Measurements from ENCODE around the gene LMNA. TPM values are rescaled to one million over a fixed set of nuclear protein-coding genes. Genes with fewer than 3 reads are reported as not detected.

Gene LMNA
- total and polyA plus RNA-seq, 10 of the 15 experiments (the other 5 are each of a cell fraction or from before 2014, with no cell fraction given): 0.42 to 334 (median 81.1) TPM

DNA sequence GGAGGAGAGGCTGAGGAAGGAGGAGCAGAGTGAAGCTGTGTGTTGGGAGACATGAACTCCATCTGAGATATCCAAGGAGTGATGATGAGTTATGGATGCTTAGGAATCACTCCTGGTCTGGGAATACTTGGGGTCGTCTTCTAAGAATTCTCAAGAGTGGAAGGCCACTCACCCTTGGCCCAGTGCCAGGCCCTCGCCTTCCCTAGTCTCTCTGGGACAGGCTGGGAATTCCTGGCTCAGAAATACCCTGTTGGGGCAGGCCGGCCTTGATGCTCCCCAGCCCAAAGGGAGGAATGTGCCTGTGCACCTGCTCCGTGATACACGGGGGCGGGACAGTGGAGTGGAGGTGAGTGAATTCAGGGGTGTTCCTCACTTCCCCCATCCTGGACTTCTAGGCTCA is 12.6 kb upstream of the LMNA start (continued):
- TF ChIP-seq, protein P1, sequence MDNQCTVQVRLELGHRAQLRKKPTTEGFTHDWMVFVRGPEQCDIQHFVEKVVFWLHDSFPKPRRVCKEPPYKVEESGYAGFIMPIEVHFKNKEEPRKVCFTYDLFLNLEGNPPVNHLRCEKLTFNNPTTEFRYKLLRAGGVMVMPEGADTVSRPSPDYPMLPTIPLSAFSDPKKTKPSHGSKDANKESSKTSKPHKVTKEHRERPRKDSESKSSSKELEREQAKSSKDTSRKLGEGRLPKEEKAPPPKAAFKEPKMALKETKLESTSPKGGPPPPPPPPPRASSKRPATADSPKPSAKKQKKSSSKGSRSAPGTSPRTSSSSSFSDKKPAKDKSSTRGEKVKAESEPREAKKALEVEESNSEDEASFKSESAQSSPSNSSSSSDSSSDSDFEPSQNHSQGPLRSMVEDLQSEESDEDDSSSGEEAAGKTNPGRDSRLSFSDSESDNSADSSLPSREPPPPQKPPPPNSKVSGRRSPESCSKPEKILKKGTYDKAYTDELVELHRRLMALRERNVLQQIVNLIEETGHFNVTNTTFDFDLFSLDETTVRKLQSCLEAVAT (IDR thresholded peaks at IDR 0.05): no peak
- TF ChIP-seq STAT1 (conservative IDR thresholded peaks at IDR 0.05) (no peak), RAD21 (IDR thresholded peaks at IDR 0.05; ENCODE audit: insufficient read depth, low read depth, low read length) (no peak), ZNF384 (IDR thresholded peaks at IDR 0.05; ENCODE audit: borderline replicate concordance, low read depth, low read length) (no peak), JUND (IDR thresholded peaks at IDR 0.05; ENCODE audit: low read depth, low read length) (no peak), GATAD2B (conservative IDR thresholded peaks at IDR 0.05; ENCODE audit: low read depth) (no peak)
- TF ChIP-seq, protein P2, sequence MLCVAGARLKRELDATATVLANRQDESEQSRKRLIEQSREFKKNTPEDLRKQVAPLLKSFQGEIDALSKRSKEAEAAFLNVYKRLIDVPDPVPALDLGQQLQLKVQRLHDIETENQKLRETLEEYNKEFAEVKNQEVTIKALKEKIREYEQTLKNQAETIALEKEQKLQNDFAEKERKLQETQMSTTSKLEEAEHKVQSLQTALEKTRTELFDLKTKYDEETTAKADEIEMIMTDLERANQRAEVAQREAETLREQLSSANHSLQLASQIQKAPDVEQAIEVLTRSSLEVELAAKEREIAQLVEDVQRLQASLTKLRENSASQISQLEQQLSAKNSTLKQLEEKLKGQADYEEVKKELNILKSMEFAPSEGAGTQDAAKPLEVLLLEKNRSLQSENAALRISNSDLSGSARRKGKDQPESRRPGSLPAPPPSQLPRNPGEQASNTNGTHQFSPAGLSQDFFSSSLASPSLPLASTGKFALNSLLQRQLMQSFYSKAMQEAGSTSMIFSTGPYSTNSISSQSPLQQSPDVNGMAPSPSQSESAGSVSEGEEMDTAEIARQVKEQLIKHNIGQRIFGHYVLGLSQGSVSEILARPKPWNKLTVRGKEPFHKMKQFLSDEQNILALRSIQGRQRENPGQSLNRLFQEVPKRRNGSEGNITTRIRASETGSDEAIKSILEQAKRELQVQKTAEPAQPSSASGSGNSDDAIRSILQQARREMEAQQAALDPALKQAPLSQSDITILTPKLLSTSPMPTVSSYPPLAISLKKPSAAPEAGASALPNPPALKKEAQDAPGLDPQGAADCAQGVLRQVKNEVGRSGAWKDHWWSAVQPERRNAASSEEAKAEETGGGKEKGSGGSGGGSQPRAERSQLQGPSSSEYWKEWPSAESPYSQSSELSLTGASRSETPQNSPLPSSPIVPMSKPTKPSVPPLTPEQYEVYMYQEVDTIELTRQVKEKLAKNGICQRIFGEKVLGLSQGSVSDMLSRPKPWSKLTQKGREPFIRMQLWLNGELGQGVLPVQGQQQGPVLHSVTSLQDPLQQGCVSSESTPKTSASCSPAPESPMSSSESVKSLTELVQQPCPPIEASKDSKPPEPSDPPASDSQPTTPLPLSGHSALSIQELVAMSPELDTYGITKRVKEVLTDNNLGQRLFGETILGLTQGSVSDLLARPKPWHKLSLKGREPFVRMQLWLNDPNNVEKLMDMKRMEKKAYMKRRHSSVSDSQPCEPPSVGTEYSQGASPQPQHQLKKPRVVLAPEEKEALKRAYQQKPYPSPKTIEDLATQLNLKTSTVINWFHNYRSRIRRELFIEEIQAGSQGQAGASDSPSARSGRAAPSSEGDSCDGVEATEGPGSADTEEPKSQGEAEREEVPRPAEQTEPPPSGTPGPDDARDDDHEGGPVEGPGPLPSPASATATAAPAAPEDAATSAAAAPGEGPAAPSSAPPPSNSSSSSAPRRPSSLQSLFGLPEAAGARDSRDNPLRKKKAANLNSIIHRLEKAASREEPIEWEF (IDR thresholded peaks at IDR 0.05; ENCODE audit: insufficient replicate concordance, low read depth, low read length): no peak

Data from GM12878 (cell line).